Activated T-cell treated with anti-CD3 and anti-CD28 coated beads for 1 hour (primary cell): ENCODE measurements around the gene NAA80.

Experiments
- DNase-seq: peaks from one replicate; pipeline ENCODE4 v3.0.0-alpha.2; 2020; ENCODE audit warnings: low read depth

NAA80 gene

GRCh38 chr3:50327943-50328691 is 28.9 kb upstream of the NAA80 start, which contains the start of gene TUSC2:
Gene TUSC2, minus strand, starts transcription at chr3:50328223. Its CDS starts 124 bp downstream, at chr3:50328099.
- peak; percentile 93 for DNase-seq

- no peak for DNase-seq
Measured at GRCh38 chr3:50327129-50327528, 27.9 kb upstream of the NAA80 start.

GRCh38 chr3:50326182-50326541 is 27.0 kb upstream of the NAA80 start:
- no peak for DNase-seq

- DNase-seq = no peak
Measured at GRCh38 chr3:50325497-50326181, 26.4 kb upstream of the NAA80 start.

- no peak for DNase-seq
Measured at GRCh38 chr3:50325113-50325480, 25.9 kb upstream of the NAA80 start.

- DNase-seq = peak; percentile 50
Measured at GRCh38 chr3:50324351-50325112, 25.3 kb upstream of the NAA80 start.

GRCh38 chr3:50323614-50324199 is 24.5 kb upstream of the NAA80 start:
- DNase-seq = no peak

GRCh38 chr3:50323092-50323600 is 23.9 kb upstream of the NAA80 start:
- no peak for DNase-seq

GRCh38 chr3:50322386-50323091 is 23.3 kb upstream of the NAA80 start, which contains the start of gene HYAL2:
Gene HYAL2, minus strand, starts transcription at chr3:50322745. Its CDS starts 2,256 bp downstream, at chr3:50320489.
- no peak for DNase-seq

- no peak for DNase-seq
Measured at GRCh38 chr3:50322115-50322385, 22.8 kb upstream of the NAA80 start.

GRCh38 chr3:50321336-50322114 is 22.3 kb upstream of the NAA80 start:
- peak; percentile 72 for DNase-seq

- peak; percentile 46 for DNase-seq
Measured at GRCh38 chr3:50320853-50321335, 21.7 kb upstream of the NAA80 start.

GRCh38 chr3:50319894-50320625 is 20.9 kb upstream of the NAA80 start:
- DNase-seq = no peak

GRCh38 chr3:50319181-50319893 is 20.1 kb upstream of the NAA80 start:
- DNase-seq = no peak

- DNase-seq = no peak
Measured at GRCh38 chr3:50318615-50319014, 19.4 kb upstream of the NAA80 start.

GRCh38 chr3:50318163-50318562 is 19.0 kb upstream of the NAA80 start:
- no peak for DNase-seq

- no peak for DNase-seq
Measured at GRCh38 chr3:50317300-50317699, 18.1 kb upstream of the NAA80 start.

- DNase-seq = peak; percentile 53
Measured at GRCh38 chr3:50316657-50317242, 17.5 kb upstream of the NAA80 start.

GRCh38 chr3:50314816-50315215 is 15.6 kb upstream of the NAA80 start:
- no peak for DNase-seq
